ENCODE results near the gene OLA1. TPM values are rescaled to one million over a fixed set of nuclear protein-coding genes. Genes with fewer than 3 reads are reported as not detected.
A peak's percentile ranks its signal among the peaks of the same experiment; 100 is the strongest.

Gene OLA1
- total RNA-seq, 1 experiment from 2014 or later: 134 TPM

GRCh38 chr2:174149530-174149929 is 98.8 kb downstream of the OLA1 start:
- peaks cover 95% of the 10 kb centered on the region for H3K79me2 ChIP-seq (ENCODE audit: low read length)
- no peak for DNase-seq
- no peak overlapping the region for H3K4me2 ChIP-seq (ENCODE audit: low read depth, low read length, poor library complexity, severe bottlenecking)
- H3K9me2 ChIP-seq (replicated peaks; ENCODE audit: insufficient read depth, low read length): no peaks in the 10 kb centered on the region
- H3K27ac ChIP-seq (ENCODE audit: low read length): no peak overlapping the region
- H3K9ac ChIP-seq (ENCODE audit: low read length): no peak overlapping the region
- no peaks in the 10 kb centered on the region for H3K4me1 ChIP-seq (ENCODE audit: low read length)
- no peaks in the 10 kb centered on the region for H4K20me1 ChIP-seq (ENCODE audit: insufficient read depth, low read depth, low read length)
- H3K4me3 ChIP-seq (ENCODE audit: low read length): no peak overlapping the region
- H3K9me3 ChIP-seq (ENCODE audit: low read length): no peaks in the 10 kb centered on the region
- no peaks in the 10 kb centered on the region for H3K27me3 ChIP-seq (ENCODE audit: low read length)
- no peaks in the 10 kb centered on the region for H3K36me3 ChIP-seq (ENCODE audit: insufficient read depth, low read length)
- H2AFZ ChIP-seq (ENCODE audit: low read length): no peak overlapping the region

- H3K9me2 ChIP-seq (replicated peaks; ENCODE audit: insufficient read depth, low read length): no peaks in the 10 kb centered on the region; the same call in 1 of the 2 replicates
- no peak overlapping the region for H2AFZ ChIP-seq (ENCODE audit: low read length)
- no peaks in the 10 kb centered on the region for H3K36me3 ChIP-seq (ENCODE audit: insufficient read depth, low read length)
- no peak overlapping the region for H3K4me2 ChIP-seq (ENCODE audit: low read depth, low read length, poor library complexity, severe bottlenecking)
- no peak overlapping the region for H3K9ac ChIP-seq (ENCODE audit: low read length)
- H3K27ac ChIP-seq (ENCODE audit: low read length): no peak overlapping the region
- H3K4me1 ChIP-seq (ENCODE audit: low read length): no peaks in the 10 kb centered on the region
- no peak overlapping the region for H3K4me3 ChIP-seq (ENCODE audit: low read length)
- no peaks in the 10 kb centered on the region for H3K27me3 ChIP-seq (ENCODE audit: low read length)
- H4K20me1 ChIP-seq (ENCODE audit: insufficient read depth, low read depth, low read length): no peaks in the 10 kb centered on the region
- H3K79me2 ChIP-seq (ENCODE audit: low read length): peaks cover 95% of the 10 kb centered on the region
- DNase-seq: no peak
- no peaks in the 10 kb centered on the region for H3K9me3 ChIP-seq (ENCODE audit: low read length)
These were observed 99.5 kb downstream of the OLA1 start for GRCh38 chr2:174148833-174149232.

DNA sequence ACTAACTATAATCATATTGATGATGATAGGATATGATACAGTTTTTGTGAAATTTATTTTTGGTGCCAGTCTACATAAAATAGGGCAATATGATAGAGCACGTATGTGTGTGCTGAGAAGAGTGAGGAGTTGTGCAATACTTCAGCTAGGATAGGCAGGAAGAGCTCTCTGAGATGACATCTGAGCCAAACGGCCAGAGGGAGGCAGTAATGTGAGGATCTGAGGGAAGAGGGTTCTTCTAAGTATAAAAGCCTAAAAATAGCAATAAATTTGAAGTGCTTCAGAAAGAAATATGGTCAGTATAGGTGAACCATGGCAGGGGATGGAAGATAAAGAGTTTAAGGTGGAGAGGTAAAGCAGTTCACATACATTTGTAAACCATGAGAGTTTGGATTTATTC is 102.5 kb downstream of the OLA1 start:
- Histone ChIP-seq H3K4me2 (ENCODE audit: low read depth, low read length, poor library complexity, severe bottlenecking) (no peak overlapping the region), H3K79me2 (ENCODE audit: low read length) (peaks cover 91% of the 10 kb centered on the region)

GRCh38 chr2:174142290-174142689 is 106.0 kb downstream of the OLA1 start:
- Histone ChIP-seq H3K27me3 (ENCODE audit: low read length) (no peaks in the 10 kb centered on the region), H3K4me2 (ENCODE audit: low read depth, low read length, poor library complexity, severe bottlenecking) (no peak overlapping the region), H3K9me3 (ENCODE audit: low read length) (no peaks in the 10 kb centered on the region), H3K9me2 (replicated peaks; ENCODE audit: insufficient read depth, low read length) (no peaks in the 10 kb centered on the region; the same call in 1 of the 2 replicates), H3K27ac (ENCODE audit: low read length) (no peak overlapping the region), H3K79me2 (ENCODE audit: low read length) (peaks cover 76% of the 10 kb centered on the region), H2AFZ (ENCODE audit: low read length) (no peak overlapping the region), H4K20me1 (ENCODE audit: insufficient read depth, low read depth, low read length) (no peaks in the 10 kb centered on the region), H3K4me3 (ENCODE audit: low read length) (no peak overlapping the region), H3K36me3 (ENCODE audit: insufficient read depth, low read length) (peaks cover 14% of the 10 kb centered on the region; the same call in 1 of the 2 replicates), H3K9ac (ENCODE audit: low read length) (no peak overlapping the region), H3K4me1 (ENCODE audit: low read length) (no peaks in the 10 kb centered on the region)
- DNase-seq: no peak

More for the DNA sequence above, 102.5 kb downstream of the OLA1 start:
- Histone ChIP-seq H3K27ac (ENCODE audit: low read length) (no peak overlapping the region), H3K9me3 (ENCODE audit: low read length) (no peaks in the 10 kb centered on the region), H3K9ac (ENCODE audit: low read length) (no peak overlapping the region), H4K20me1 (ENCODE audit: insufficient read depth, low read depth, low read length) (no peaks in the 10 kb centered on the region), H2AFZ (ENCODE audit: low read length) (no peak overlapping the region), H3K9me2 (replicated peaks; ENCODE audit: insufficient read depth, low read length) (no peaks in the 10 kb centered on the region; the same call in 1 of the 2 replicates), H3K36me3 (ENCODE audit: insufficient read depth, low read length) (no peaks in the 10 kb centered on the region; the same call in 1 of the 2 replicates), H3K27me3 (ENCODE audit: low read length) (no peaks in the 10 kb centered on the region), H3K4me1 (ENCODE audit: low read length) (no peaks in the 10 kb centered on the region), H3K4me3 (ENCODE audit: low read length) (no peak overlapping the region)
- no peak for DNase-seq

GRCh38 chr2:174138161-174138560 is 110.2 kb downstream of the OLA1 start:
- no peak overlapping the region for H3K4me3 ChIP-seq (ENCODE audit: low read length)
- no peak overlapping the region for H3K27ac ChIP-seq (ENCODE audit: low read length)
- no peak overlapping the region for H3K4me2 ChIP-seq (ENCODE audit: low read depth, low read length, poor library complexity, severe bottlenecking)
- peaks cover 17% of the 10 kb centered on the region for H3K36me3 ChIP-seq (ENCODE audit: insufficient read depth, low read length)
- no peaks in the 10 kb centered on the region for H3K4me1 ChIP-seq (ENCODE audit: low read length)
- H3K9me3 ChIP-seq (ENCODE audit: low read length): no peaks in the 10 kb centered on the region
- H4K20me1 ChIP-seq (ENCODE audit: insufficient read depth, low read depth, low read length): no peaks in the 10 kb centered on the region
- H3K9me2 ChIP-seq (replicated peaks; ENCODE audit: insufficient read depth, low read length): no peaks in the 10 kb centered on the region
- H3K9ac ChIP-seq (ENCODE audit: low read length): no peak overlapping the region
- H3K79me2 ChIP-seq (ENCODE audit: low read length): peaks cover 56% of the 10 kb centered on the region
- H3K27me3 ChIP-seq (ENCODE audit: low read length): no peaks in the 10 kb centered on the region
- peak; percentile 54 for DNase-seq
- no peak overlapping the region for H2AFZ ChIP-seq (ENCODE audit: low read length)

DNA sequence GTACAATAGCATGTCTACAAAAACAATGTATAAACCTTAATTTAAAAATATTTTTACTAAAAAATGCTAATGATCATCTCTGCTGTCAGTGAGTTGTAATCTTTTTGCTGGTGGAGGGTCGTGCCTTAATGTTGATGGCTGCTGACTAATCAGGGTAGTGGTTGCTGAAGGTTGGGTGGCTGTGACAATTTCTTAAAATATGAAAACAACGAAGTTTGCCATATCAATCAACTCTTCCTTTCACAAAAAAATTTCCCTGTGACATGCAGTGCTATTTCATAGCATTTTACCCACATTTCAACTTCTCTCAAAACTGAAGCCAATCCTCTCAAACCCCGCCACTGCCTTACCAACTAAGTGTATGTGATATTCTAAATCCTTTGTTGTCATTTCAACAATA is 112.4 kb downstream of the OLA1 start:
- no peak overlapping the region for H3K9ac ChIP-seq (ENCODE audit: low read length)
- DNase-seq: no peak

DNA sequence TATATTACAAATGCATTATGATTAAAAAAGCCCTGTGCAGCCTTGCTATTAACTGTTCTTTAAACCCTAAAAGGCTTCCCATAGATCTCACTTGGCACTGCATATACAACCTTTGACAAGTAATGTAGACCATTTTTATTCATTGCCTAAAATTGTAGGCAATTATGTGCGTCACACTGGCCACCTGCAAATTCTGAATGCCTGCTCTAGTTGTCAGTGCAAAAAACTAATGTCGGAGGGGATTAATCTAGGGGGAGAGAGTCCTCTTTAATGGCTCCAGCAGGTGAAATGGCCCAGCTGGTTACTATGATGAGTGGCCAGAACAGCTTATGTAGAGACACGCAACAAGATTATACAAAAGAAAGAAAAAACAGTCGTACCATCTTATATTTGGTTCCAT is 123.2 kb downstream of the OLA1 start:
- Histone ChIP-seq H3K4me2 (ENCODE audit: low read depth, low read length, poor library complexity, severe bottlenecking) (no peak overlapping the region), H3K9me3 (ENCODE audit: low read length) (no peaks in the 10 kb centered on the region), H3K27ac (ENCODE audit: low read length) (no peak overlapping the region), H3K9ac (ENCODE audit: low read length) (no peak overlapping the region), H3K36me3 (ENCODE audit: insufficient read depth, low read length) (0 out of 2 replicates have a peak, but pooled peaks cover 14% of the 10 kb centered on the region), H3K79me2 (ENCODE audit: low read length) (peaks cover 27% of the 10 kb centered on the region), H3K4me3 (ENCODE audit: low read length) (no peak overlapping the region), H2AFZ (ENCODE audit: low read length) (no peak overlapping the region), H4K20me1 (ENCODE audit: insufficient read depth, low read depth, low read length) (no peaks in the 10 kb centered on the region), H3K4me1 (ENCODE audit: low read length) (no peaks in the 10 kb centered on the region), H3K27me3 (ENCODE audit: low read length) (no peaks in the 10 kb centered on the region), H3K9me2 (replicated peaks; ENCODE audit: insufficient read depth, low read length) (no peaks in the 10 kb centered on the region)
- DNase-seq: no peak

More for the DNA sequence above, 112.4 kb downstream of the OLA1 start:
- no peaks in the 10 kb centered on the region for H3K9me2 ChIP-seq (replicated peaks; ENCODE audit: insufficient read depth, low read length)
- no peaks in the 10 kb centered on the region for H3K4me1 ChIP-seq (ENCODE audit: low read length)
- peaks cover 46% of the 10 kb centered on the region for H3K79me2 ChIP-seq (ENCODE audit: low read length)
- peaks cover 17% of the 10 kb centered on the region for H3K36me3 ChIP-seq (ENCODE audit: insufficient read depth, low read length)
- H3K27ac ChIP-seq (ENCODE audit: low read length): no peak overlapping the region
- H3K4me2 ChIP-seq (ENCODE audit: low read depth, low read length, poor library complexity, severe bottlenecking): no peak overlapping the region
- no peaks in the 10 kb centered on the region for H3K9me3 ChIP-seq (ENCODE audit: low read length)
- H3K27me3 ChIP-seq (ENCODE audit: low read length): no peaks in the 10 kb centered on the region
- no peak overlapping the region for H2AFZ ChIP-seq (ENCODE audit: low read length)
- no peaks in the 10 kb centered on the region for H4K20me1 ChIP-seq (ENCODE audit: insufficient read depth, low read depth, low read length)
- no peak overlapping the region for H3K4me3 ChIP-seq (ENCODE audit: low read length)

- peaks cover 22% of the 10 kb centered on the region for H3K79me2 ChIP-seq (ENCODE audit: low read length)
- no peaks in the 10 kb centered on the region for H4K20me1 ChIP-seq (ENCODE audit: insufficient read depth, low read depth, low read length)
- H3K9me3 ChIP-seq (ENCODE audit: low read length): no peaks in the 10 kb centered on the region
These were observed 124.2 kb downstream of the OLA1 start for GRCh38 chr2:174124181-174124580.

More at GRCh38 chr2:174124181-174124580, 124.2 kb downstream of the OLA1 start:
- H3K36me3 ChIP-seq (ENCODE audit: insufficient read depth, low read length): 0 out of 2 replicates have a peak, but pooled peaks cover 11% of the 10 kb centered on the region
- no peak overlapping the region for H3K27ac ChIP-seq (ENCODE audit: low read length)
- no peaks in the 10 kb centered on the region for H3K27me3 ChIP-seq (ENCODE audit: low read length)
- no peak overlapping the region for H3K4me2 ChIP-seq (ENCODE audit: low read depth, low read length, poor library complexity, severe bottlenecking)
- no peaks in the 10 kb centered on the region for H3K4me1 ChIP-seq (ENCODE audit: low read length)
- H3K9ac ChIP-seq (ENCODE audit: low read length): no peak overlapping the region
- no peaks in the 10 kb centered on the region for H3K9me2 ChIP-seq (replicated peaks; ENCODE audit: insufficient read depth, low read length)
- no peak overlapping the region for H3K4me3 ChIP-seq (ENCODE audit: low read length)
- H2AFZ ChIP-seq (ENCODE audit: low read length): no peak overlapping the region
- no peak for DNase-seq

Data from Karpas-422 (cell line).